ENCODE data around the gene FAM180B.
"Not testable (repeated sequence)": the region's sequence is repeated elsewhere in the genome, so short reads cannot be mapped to it uniquely, and the experiment has no call there.

FAM180B gene, protein sequence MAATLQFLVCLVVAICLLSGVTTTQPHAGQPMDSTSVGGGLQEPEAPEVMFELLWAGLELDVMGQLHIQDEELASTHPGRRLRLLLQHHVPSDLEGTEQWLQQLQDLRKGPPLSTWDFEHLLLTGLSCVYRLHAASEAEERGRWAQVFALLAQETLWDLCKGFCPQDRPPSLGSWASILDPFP

DNA sequence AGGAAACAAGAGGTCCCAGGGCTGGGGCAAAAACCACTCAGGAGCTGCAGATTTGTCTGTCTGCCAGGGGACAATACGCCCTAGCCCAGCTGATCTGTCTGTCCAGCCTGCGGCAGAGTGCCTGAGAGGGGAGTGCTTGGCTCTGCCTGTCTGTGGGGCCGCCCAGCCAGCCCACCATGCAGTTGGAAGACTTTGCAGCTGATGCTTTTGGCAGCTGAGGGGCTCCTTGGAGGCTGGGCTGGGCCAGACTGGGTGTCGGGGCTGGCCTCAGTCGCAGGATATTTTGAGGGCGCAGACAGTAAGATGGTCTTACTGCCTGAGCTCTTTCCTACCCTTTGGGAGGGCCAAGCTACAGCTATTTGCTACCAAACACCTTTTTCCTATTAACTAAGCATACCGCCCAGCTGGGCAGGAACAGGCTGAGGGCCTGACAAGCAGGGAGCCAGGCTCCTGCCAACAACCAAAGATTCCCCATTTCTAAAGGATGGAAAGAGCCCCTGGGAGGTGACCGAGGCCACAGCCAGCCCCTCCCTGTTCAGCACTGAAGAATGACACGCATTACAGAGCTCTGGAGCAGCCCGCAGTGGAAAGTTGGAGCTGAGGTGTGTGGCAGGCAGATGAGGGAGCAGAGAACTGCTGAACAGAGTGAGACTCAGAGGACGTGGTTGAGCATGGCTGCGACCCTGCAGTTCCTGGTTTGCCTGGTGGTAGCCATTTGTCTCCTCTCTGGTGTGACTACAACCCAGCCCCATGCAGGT lies at the start of gene FAM180B:
Gene FAM180B (plus strand): TSS at position 581 of the 758 bp plus-strand sequence. CDS start 91 bp downstream, at position 672.
- Histone ChIP-seq H3K27me3 (ENCODE audit: control insufficient read depth, insufficient read depth, low read length) (peaks cover 4% of the 10 kb centered on the region), H3K9me3 (ENCODE audit: control insufficient read depth, insufficient read depth, low read length) (no peaks in the 10 kb centered on the region), H3K4me3 (ENCODE audit: low read depth, low read length) (no peak within 1 kb of the TSS), H3K9ac (ENCODE audit: low read depth, low read length) (no peak within 1 kb of the TSS), H3K4me1 (ENCODE audit: control insufficient read depth, insufficient read depth, low read length) (peaks cover 2% of the 10 kb centered on the region), H3K36me3 (ENCODE audit: control insufficient read depth, insufficient read depth, low read length) (peaks cover 22% of the 10 kb centered on the region)

DNA sequence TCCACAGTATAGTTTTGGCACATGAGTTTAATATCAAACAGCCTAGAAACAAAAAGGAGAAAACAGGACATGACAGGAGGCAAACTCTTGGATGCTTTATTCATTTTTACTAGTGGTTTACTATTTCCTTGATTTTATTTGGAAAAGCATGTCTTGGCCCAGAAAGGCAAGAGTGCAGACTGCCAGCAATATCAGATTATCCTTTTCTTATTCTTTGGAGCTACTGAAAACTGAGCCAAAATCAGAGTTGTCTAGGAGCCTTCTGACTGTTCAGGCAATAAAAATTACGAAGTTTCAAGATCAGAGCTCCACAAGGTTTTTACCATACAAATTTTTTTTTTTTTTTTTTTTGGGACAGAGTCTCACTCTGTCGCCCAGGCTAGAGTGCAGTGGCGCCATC lies 49.6 kb upstream of the FAM180B start:
- Histone ChIP-seq H3K36me3 (ENCODE audit: control insufficient read depth, insufficient read depth, low read length) (no peaks in the 10 kb centered on the region), H3K4me3 (ENCODE audit: low read depth, low read length) (no peak overlapping the region), H3K4me1 (ENCODE audit: control insufficient read depth, insufficient read depth, low read length) (peaks cover 24% of the 10 kb centered on the region)

DNA sequence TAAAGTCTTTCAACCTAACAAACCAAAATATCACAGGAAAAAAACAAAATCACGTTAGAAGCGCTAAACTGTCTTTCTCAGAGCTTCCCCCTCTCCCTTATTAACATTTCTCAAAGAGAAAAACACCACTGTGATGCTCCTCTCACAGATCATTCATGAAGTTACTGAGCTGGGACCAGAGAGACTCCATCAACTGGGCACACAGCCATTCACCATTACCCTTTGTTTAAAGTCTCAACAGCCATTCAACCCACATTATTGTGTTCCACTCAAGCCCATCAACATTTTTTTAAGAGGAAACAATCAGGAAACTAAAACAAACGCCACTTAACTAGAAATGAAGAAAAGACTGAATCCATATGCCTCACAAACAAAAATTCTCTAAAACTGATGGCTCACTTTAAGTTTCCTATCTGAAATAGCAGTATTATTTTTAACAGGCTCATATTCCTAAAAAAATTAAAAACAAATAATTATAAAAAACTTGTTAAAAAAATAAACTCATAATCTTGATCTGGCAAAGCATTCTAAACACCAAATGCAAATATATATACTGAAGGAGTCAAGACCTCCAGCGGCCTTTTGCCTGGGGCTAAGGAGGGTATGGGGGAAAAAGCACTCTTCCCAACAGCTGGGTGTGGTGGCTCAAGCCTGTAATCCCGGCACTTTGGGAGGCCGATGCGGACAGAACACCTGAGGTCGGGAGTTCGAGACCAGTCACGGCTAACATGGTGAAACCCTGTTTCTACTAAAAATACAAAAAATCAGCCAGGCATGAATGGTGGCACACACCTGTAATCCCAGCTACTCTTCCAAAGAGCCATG lies 47.5 kb upstream of the FAM180B start:
- H3K9ac ChIP-seq (ENCODE audit: low read depth, low read length), result no peak overlapping the region
- no peaks in the 10 kb centered on the region for H3K9me3 ChIP-seq (ENCODE audit: control insufficient read depth, insufficient read depth, low read length)
- H3K36me3 ChIP-seq (ENCODE audit: control insufficient read depth, insufficient read depth, low read length), result no peaks in the 10 kb centered on the region
- H3K4me1 ChIP-seq (ENCODE audit: control insufficient read depth, insufficient read depth, low read length), result peaks cover 19% of the 10 kb centered on the region
- no peaks in the 10 kb centered on the region for H3K27me3 ChIP-seq (ENCODE audit: control insufficient read depth, insufficient read depth, low read length)
- H3K4me3 ChIP-seq (ENCODE audit: low read depth, low read length), result no peak overlapping the region

More for the DNA sequence above, 49.6 kb upstream of the FAM180B start:
- H3K27me3 ChIP-seq (ENCODE audit: control insufficient read depth, insufficient read depth, low read length), result no peaks in the 10 kb centered on the region
- H3K9ac ChIP-seq (ENCODE audit: low read depth, low read length), result no peak overlapping the region
- H3K9me3 ChIP-seq (ENCODE audit: control insufficient read depth, insufficient read depth, low read length), result no peaks in the 10 kb centered on the region

GRCh38 chr11:47539681-47540039 lies 46.8 kb upstream of the FAM180B start:
- no peaks in the 10 kb centered on the region for H3K36me3 ChIP-seq (ENCODE audit: control insufficient read depth, insufficient read depth, low read length)
- H3K9ac ChIP-seq (ENCODE audit: low read depth, low read length), result no peak overlapping the region
- H3K27me3 ChIP-seq (ENCODE audit: control insufficient read depth, insufficient read depth, low read length), result no peaks in the 10 kb centered on the region
- H3K4me1 ChIP-seq (ENCODE audit: control insufficient read depth, insufficient read depth, low read length), result peaks cover 19% of the 10 kb centered on the region
- no peak overlapping the region for H3K4me3 ChIP-seq (ENCODE audit: low read depth, low read length)
- no peaks in the 10 kb centered on the region for H3K9me3 ChIP-seq (ENCODE audit: control insufficient read depth, insufficient read depth, low read length)

DNA sequence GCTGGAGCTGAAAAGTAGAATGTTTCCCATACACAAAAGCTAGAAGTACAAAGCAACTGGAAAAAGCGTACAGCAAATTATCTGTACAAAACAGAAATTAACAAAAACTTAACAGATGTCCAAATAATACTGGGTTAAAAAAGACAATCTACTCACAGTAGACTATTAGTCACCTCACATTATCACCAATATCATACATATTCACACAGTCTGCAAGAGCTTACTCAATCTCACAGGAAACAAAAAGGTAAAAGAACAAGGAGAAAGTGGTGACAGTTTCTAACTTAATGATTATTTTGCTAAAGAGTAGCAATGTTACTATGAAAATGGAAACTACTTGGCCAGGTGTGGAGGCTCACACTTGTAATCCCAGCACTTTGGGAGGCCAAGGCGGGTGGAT lies 45.4 kb upstream of the FAM180B start:
- Histone ChIP-seq H3K4me3 (ENCODE audit: low read depth, low read length) (no peak overlapping the region), H3K4me1 (ENCODE audit: control insufficient read depth, insufficient read depth, low read length) (peaks cover 19% of the 10 kb centered on the region), H3K9me3 (ENCODE audit: control insufficient read depth, insufficient read depth, low read length) (no peaks in the 10 kb centered on the region), H3K27me3 (ENCODE audit: control insufficient read depth, insufficient read depth, low read length) (no peaks in the 10 kb centered on the region), H3K36me3 (ENCODE audit: control insufficient read depth, insufficient read depth, low read length) (no peaks in the 10 kb centered on the region), H3K9ac (ENCODE audit: low read depth, low read length) (no peak overlapping the region)

GRCh38 chr11:47545298-47545697 lies 41.2 kb upstream of the FAM180B start:
- Histone ChIP-seq H3K27me3 (ENCODE audit: control insufficient read depth, insufficient read depth, low read length) (no peaks in the 10 kb centered on the region), H3K9ac (ENCODE audit: low read depth, low read length) (no peak overlapping the region), H3K9me3 (ENCODE audit: control insufficient read depth, insufficient read depth, low read length) (no peaks in the 10 kb centered on the region), H3K36me3 (ENCODE audit: control insufficient read depth, insufficient read depth, low read length) (no peaks in the 10 kb centered on the region), H3K4me3 (ENCODE audit: low read depth, low read length) (no peak overlapping the region), H3K4me1 (ENCODE audit: control insufficient read depth, insufficient read depth, low read length) (peaks cover under 1% of the 10 kb centered on the region)

DNA sequence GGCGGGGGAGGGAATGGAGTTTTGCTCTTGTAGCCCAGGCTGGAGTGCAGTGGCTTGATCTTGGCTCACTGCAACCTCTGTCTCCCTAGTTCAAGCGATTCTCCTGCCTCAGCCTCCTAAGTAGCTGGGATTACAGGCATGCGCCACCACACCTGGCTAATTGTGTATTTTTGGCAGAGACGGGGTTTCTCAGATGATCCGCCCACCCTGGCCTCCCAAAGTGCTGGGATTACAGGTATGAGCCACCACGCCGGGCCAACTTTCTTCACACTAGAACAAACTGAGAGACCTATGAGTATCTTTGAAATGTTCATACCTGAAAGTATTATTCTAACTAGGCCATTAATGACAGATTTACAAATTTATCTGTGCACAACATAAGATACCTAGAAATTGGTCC lies 40.2 kb upstream of the FAM180B start:
- H3K4me3 ChIP-seq (ENCODE audit: low read depth, low read length); H3K9ac ChIP-seq (ENCODE audit: low read depth, low read length); H3K27me3 ChIP-seq (ENCODE audit: control insufficient read depth, insufficient read depth, low read length); H3K9me3 ChIP-seq (ENCODE audit: control insufficient read depth, insufficient read depth, low read length); H3K4me1 ChIP-seq (ENCODE audit: control insufficient read depth, insufficient read depth, low read length); H3K36me3 ChIP-seq (ENCODE audit: control insufficient read depth, insufficient read depth, low read length): not testable (repeated sequence)

DNA sequence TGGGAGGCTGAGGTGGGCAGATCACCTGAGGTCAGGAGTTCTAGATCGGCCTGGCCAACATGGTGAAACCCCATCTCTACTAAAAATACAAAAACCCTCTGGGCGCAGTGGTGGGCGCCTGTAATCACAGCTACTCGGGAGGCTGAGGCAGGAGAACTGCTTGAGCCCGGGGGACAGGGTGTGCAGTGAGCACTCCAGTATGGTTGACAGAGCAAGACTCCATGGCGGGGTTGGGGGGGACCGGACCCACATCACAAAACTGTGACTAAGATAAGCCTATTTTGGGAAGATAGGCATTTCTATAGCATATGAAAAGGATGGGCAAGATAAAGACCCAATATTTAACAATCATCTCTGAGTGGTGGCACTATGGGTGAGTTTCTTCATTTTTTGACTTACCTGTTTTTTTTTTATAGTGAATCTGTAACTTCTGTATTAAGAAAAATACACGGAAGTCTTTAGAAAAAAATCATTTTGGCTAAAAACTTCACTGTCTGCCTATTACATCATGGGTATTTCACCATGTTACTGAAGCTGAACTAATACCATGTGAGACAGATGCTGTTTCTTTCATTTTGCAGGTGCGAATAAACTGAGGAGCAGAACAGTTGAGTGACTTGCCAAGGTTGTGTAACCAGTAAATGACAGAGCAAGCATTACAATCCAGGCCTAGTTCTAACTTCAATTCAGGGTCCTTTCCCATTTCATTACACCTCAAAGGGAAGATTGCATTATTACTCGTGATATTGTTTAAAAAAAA lies 36.0 kb upstream of the FAM180B start:
- H3K27me3 ChIP-seq (ENCODE audit: control insufficient read depth, insufficient read depth, low read length), result no peaks in the 10 kb centered on the region
- no peak overlapping the region for H3K4me3 ChIP-seq (ENCODE audit: low read depth, low read length)
- no peaks in the 10 kb centered on the region for H3K9me3 ChIP-seq (ENCODE audit: control insufficient read depth, insufficient read depth, low read length)
- H3K36me3 ChIP-seq (ENCODE audit: control insufficient read depth, insufficient read depth, low read length), result no peaks in the 10 kb centered on the region
- peaks cover 13% of the 10 kb centered on the region for H3K4me1 ChIP-seq (ENCODE audit: control insufficient read depth, insufficient read depth, low read length)
- no peak overlapping the region for H3K9ac ChIP-seq (ENCODE audit: low read depth, low read length)

GRCh38 chr11:47551086-47551485 lies 35.4 kb upstream of the FAM180B start:
- Histone ChIP-seq H3K4me1 (ENCODE audit: control insufficient read depth, insufficient read depth, low read length) (peaks cover 13% of the 10 kb centered on the region), H3K9ac (ENCODE audit: low read depth, low read length) (no peak overlapping the region), H3K4me3 (ENCODE audit: low read depth, low read length) (peak overlapping the region; percentile 99), H3K27me3 (ENCODE audit: control insufficient read depth, insufficient read depth, low read length) (no peaks in the 10 kb centered on the region), H3K36me3 (ENCODE audit: control insufficient read depth, insufficient read depth, low read length) (no peaks in the 10 kb centered on the region), H3K9me3 (ENCODE audit: control insufficient read depth, insufficient read depth, low read length) (no peaks in the 10 kb centered on the region)

DNA sequence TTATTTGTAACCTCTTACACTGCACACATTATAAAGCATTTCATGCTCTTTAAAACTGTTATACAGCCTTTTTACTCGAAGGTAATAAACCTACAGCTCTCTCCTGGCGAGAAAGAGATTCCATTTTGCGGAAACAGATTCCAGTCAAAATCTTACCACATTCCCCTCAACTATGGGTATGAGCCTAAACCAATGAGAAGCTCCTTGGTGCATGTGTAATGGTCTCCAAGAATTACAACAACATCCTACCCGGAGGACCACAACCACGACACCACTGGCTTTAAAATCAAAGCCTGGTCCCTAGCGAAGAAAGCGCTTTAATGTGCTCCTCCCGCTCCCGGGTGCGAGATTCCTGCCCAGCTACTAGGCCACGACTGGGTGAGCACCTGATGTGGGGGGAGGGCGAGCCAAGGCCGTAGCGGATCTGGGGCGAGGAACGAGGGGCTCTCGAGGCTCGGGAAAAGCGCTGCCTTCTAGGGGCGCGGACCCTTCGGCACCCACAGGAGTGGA lies 34.4 kb upstream of the FAM180B start:
- H3K9me3 ChIP-seq (ENCODE audit: control insufficient read depth, insufficient read depth, low read length), result no peaks in the 10 kb centered on the region
- no peaks in the 10 kb centered on the region for H3K36me3 ChIP-seq (ENCODE audit: control insufficient read depth, insufficient read depth, low read length)
- no peaks in the 10 kb centered on the region for H3K27me3 ChIP-seq (ENCODE audit: control insufficient read depth, insufficient read depth, low read length)
- peak overlapping the region; percentile 99 for H3K9ac ChIP-seq (ENCODE audit: low read depth, low read length)
- H3K4me1 ChIP-seq (ENCODE audit: control insufficient read depth, insufficient read depth, low read length), result peaks cover 13% of the 10 kb centered on the region
- H3K4me3 ChIP-seq (ENCODE audit: low read depth, low read length), result peak overlapping the region; percentile 99
